HL-60 (cell line): ENCODE data around the gene NFAM1.

ENCODE experiments used
- POLR2AphosphoS5 ChIP-seq: IDR thresholded peaks from 2 replicates; pipeline ENCODE4 v1.6.1; 2012; ENCODE audit warnings: low read depth
- TF ChIP-seq, protein P1 (sequence below): IDR thresholded peaks from one replicate; pipeline ENCODE4 v1.5.1; 2011; ENCODE audit warnings: low read length, control low read depth, inconsistent platforms; ENCODE audit not compliant: insufficient read depth

DNA sequence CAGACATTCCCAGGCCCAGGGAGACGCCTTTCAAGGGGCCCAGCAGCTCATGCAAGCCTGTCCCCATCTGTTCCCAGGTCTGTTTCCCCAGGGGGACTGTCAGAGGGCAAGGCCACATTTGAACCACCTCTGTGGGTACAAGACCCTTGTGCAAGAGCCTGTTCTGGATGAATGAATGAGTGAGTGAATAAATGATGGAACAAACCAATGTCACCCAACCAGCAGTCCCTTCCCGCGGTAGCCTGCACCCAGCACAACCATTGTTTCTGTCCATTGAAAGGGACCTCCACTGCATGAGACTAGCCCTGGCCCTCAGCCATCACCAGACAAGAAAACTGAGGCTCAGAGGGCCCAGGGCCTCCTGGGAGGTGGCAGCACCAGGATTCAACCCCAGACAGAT, 92.1 kb downstream of the NFAM1 start:
- TF ChIP-seq, protein P1, sequence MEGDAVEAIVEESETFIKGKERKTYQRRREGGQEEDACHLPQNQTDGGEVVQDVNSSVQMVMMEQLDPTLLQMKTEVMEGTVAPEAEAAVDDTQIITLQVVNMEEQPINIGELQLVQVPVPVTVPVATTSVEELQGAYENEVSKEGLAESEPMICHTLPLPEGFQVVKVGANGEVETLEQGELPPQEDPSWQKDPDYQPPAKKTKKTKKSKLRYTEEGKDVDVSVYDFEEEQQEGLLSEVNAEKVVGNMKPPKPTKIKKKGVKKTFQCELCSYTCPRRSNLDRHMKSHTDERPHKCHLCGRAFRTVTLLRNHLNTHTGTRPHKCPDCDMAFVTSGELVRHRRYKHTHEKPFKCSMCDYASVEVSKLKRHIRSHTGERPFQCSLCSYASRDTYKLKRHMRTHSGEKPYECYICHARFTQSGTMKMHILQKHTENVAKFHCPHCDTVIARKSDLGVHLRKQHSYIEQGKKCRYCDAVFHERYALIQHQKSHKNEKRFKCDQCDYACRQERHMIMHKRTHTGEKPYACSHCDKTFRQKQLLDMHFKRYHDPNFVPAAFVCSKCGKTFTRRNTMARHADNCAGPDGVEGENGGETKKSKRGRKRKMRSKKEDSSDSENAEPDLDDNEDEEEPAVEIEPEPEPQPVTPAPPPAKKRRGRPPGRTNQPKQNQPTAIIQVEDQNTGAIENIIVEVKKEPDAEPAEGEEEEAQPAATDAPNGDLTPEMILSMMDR = no peak
- no peak for TF ChIP-seq POLR2AphosphoS5
